Activated CD4-positive, alpha-beta T cell treated with anti-CD3 and anti-CD28 coated beads, Interleukin-2, amount 10 ng/mL, durations not matched to agents 24 days and 14 days (primary cell): ENCODE measurements around the gene PACC1. TPM values are rescaled to one million over a fixed set of nuclear protein-coding genes. Genes with fewer than 3 reads are reported as not detected.

Source experiments
- DNase-seq: peaks from one replicate; pipeline ENCODE4 v3.0.0; 2022
- H3K27ac Mint-ChIP-seq: one replicate; pipeline ENCODE4 v1.8.0; 2022; ENCODE audit warnings: mild to moderate bottlenecking, mixed read lengths
- H3K27me3 Mint-ChIP-seq: one replicate; pipeline ENCODE4 v1.8.0; 2022; ENCODE audit warnings: mixed read lengths
- H3K36me3 Mint-ChIP-seq: one replicate; pipeline ENCODE4 v1.8.0; 2022; ENCODE audit warnings: low read depth, mild to moderate bottlenecking, mixed read lengths
- H3K4me1 Mint-ChIP-seq: one replicate; pipeline ENCODE4 v1.8.0; 2021; ENCODE audit warnings: mixed read lengths
- H3K4me3 Mint-ChIP-seq: one replicate; pipeline ENCODE4 v1.8.0; 2022; ENCODE audit warnings: mild to moderate bottlenecking, moderate library complexity, mixed read lengths
- H3K9me3 Mint-ChIP-seq: one replicate; pipeline ENCODE4 v1.8.0; 2021; ENCODE audit warnings: mixed read lengths
- intact Hi-C: fragments of 100-400 bp; cut with micrococcal nuclease; formaldehyde crosslinking; loops from one replicate; pipeline ENCODE4 v1.15.1; 2023
- total RNA-seq: library from RNA; stranded (reverse); gene quantifications from 2 replicates; pipeline ENCODE4 v1.2.3, GENCODE V29; 2022

The PACC1 gene
- total RNA-seq, 1 donor from 2014 or later, result 19.4 TPM

GRCh38 chr1:212451416-212452322 is 37.0 kb upstream of the PACC1 start:
- no peak overlapping the region for H3K4me3 Mint-ChIP-seq
- H3K27me3 Mint-ChIP-seq, result no peaks in the 10 kb centered on the region
- intact Hi-C loops, result loop anchor here (2.0 kb wide), 1 partner anchor 17 kb away; no protein-coding TSS in a partner anchor
- no peak overlapping the region for H3K27ac Mint-ChIP-seq
- no peak for DNase-seq
- H3K4me1 Mint-ChIP-seq, result peaks cover 2% of the 10 kb centered on the region
- no peaks in the 10 kb centered on the region for H3K36me3 Mint-ChIP-seq
- H3K9me3 Mint-ChIP-seq, result no peaks in the 10 kb centered on the region

DNA sequence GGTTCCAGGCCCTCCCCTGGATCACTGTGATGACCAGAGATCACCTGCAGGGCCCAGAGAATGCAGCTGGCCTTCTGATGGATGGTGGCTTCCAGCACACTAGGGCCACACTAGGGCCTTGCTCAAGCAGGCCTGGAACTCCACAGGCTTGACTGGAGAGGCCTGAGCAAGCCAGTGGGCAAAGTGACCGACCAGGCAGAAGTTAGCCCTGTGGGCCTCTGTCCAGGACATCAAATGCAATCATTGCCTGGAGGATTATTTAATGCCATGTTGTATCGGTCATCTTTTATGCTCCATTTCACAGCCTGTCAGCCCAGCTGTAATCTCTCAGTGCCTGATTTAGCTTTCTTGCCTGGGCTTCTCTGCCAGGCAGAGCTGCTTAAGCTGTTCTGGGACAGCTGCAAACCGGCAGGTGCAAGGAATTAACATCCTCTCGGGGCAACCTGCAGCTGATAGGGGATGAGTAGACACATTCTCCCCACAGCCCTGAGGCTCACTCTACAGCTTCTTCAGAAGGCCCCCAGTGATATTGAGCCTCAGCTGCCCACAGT is 35.7 kb upstream of the PACC1 start:
- intact Hi-C loops, result loop anchor here (2.0 kb wide), 1 partner anchor 16 kb away; no protein-coding TSS in a partner anchor
- DNase-seq, result no peak
- H3K4me1 Mint-ChIP-seq, result peaks cover 2% of the 10 kb centered on the region
- H3K27ac Mint-ChIP-seq, result no peak overlapping the region
- peaks cover 4% of the 10 kb centered on the region for H3K36me3 Mint-ChIP-seq
- H3K27me3 Mint-ChIP-seq, result no peaks in the 10 kb centered on the region
- H3K4me3 Mint-ChIP-seq, result no peak overlapping the region
- H3K9me3 Mint-ChIP-seq, result no peaks in the 10 kb centered on the region

GRCh38 chr1:212447478-212447877 is 32.8 kb upstream of the PACC1 start:
- intact Hi-C loops, result no loop called here

DNA sequence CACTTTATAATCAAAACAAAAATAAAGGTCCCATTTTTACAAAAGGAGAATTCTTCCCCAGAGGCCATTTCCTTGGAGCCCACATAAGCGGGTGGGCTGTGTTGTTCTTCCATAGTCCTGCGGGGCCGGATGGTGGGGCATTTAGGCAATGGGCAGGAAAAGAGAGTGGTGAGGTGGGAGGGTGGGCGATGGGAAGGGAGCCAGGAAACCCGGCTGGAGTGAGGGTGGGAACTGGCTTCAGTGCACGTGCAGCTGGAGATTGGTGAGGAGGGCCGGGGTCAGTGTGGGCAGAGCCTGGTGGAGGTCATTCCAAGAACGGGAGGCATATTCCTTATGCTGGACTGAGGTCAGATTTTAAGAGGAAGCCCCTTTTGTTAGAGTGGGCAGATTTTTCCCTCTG is 31.6 kb upstream of the PACC1 start:
- Mint-ChIP-seq H3K27me3 (no peaks in the 10 kb centered on the region), H3K4me1 (no peaks in the 10 kb centered on the region), H3K9me3 (no peaks in the 10 kb centered on the region), H3K4me3 (no peak overlapping the region), H3K36me3 (peaks cover 16% of the 10 kb centered on the region), H3K27ac (no peak overlapping the region)
- DNase-seq, result no peak
- intact Hi-C loops, result no loop called here

More at GRCh38 chr1:212447478-212447877, 32.8 kb upstream of the PACC1 start:
- H3K27me3 Mint-ChIP-seq, result no peaks in the 10 kb centered on the region
- H3K4me3 Mint-ChIP-seq, result no peak overlapping the region
- peaks cover 2% of the 10 kb centered on the region for H3K4me1 Mint-ChIP-seq
- H3K36me3 Mint-ChIP-seq, result peaks cover 16% of the 10 kb centered on the region
- H3K27ac Mint-ChIP-seq, result no peak overlapping the region
- no peak for DNase-seq
- no peaks in the 10 kb centered on the region for H3K9me3 Mint-ChIP-seq

- Mint-ChIP-seq H3K36me3 (peaks cover 16% of the 10 kb centered on the region), H3K27me3 (no peaks in the 10 kb centered on the region), H3K27ac (no peak overlapping the region), H3K4me1 (peaks cover 5% of the 10 kb centered on the region), H3K9me3 (no peaks in the 10 kb centered on the region), H3K4me3 (no peak overlapping the region)
- intact Hi-C loops, result no loop called here
- DNase-seq, result no peak
Measured at GRCh38 chr1:212442408-212442807, 27.7 kb upstream of the PACC1 start.

GRCh38 chr1:212440419-212440818 is 25.7 kb upstream of the PACC1 start:
- H3K27me3 Mint-ChIP-seq, result no peaks in the 10 kb centered on the region

GRCh38 chr1:212438831-212439237 is 24.1 kb upstream of the PACC1 start:
- Mint-ChIP-seq H3K4me3 (no peak overlapping the region), H3K27me3 (no peaks in the 10 kb centered on the region), H3K4me1 (peaks cover 16% of the 10 kb centered on the region), H3K27ac (no peak overlapping the region), H3K36me3 (peaks cover 6% of the 10 kb centered on the region), H3K9me3 (no peaks in the 10 kb centered on the region)
- DNase-seq, result no peak
- intact Hi-C loops, result no loop called here

More at GRCh38 chr1:212440419-212440818, 25.7 kb upstream of the PACC1 start:
- Mint-ChIP-seq H3K27ac (no peak overlapping the region), H3K4me3 (no peak overlapping the region), H3K36me3 (peaks cover 11% of the 10 kb centered on the region), H3K4me1 (peaks cover 8% of the 10 kb centered on the region), H3K9me3 (no peaks in the 10 kb centered on the region)
- intact Hi-C loops, result no loop called here
- no peak for DNase-seq

DNA sequence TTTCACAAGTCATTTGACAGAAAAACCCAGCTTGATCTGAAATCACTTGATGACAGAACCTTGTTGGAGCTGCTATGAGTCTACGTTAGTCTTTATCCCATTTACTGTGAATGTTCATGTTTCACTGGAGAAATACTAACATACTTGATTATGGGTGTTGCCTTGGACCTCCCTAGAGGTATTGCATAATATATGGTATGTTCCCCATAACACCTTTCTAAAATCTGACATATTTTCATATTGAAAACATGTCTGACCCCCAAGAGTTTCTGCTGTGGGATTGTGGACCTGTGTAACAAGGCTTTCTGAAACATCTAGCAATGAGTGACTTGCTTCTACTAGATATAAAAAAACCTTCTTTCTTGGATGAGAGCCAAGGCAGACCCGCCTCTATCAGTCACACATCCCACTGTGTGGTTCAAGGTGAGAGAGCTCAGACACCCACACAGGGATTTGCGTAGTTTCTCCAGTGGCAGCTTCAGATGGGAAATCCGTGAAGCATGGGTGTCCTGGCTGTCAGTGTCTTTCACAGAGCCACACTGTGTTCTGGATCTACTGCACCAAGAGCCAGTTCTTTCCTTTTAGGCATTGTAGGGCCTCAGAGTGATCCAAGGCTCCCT is 22.6 kb upstream of the PACC1 start:
- no peak for DNase-seq
- no peak overlapping the region for H3K4me3 Mint-ChIP-seq

DNA sequence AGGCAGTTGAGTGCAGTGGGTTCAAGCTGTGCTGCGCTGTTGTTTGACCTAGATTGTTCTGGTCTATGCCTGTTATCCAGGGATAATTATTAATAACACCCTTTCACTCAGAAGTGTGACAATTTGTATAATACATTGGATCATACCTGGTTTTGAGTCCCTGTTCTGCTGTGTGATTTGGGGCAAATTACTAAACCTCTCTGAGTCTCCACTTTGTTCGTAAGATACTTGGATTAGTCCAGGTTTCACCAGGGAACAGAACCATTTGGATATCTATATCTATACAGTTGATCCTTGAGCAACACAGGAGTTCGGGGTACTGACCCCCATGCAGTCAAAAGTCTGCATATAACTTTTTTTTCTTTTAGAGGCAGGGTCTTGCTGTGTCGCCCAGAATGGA is 20.3 kb upstream of the PACC1 start:
- H3K9me3 Mint-ChIP-seq, result no peaks in the 10 kb centered on the region
- intact Hi-C loops, result loop anchor here (2.0 to 5.0 kb wide), 3 partner anchors 16 to 398 kb away; partner anchors contain the start of genes ATF3, DTL and INTS7
- H3K4me1 Mint-ChIP-seq, result peaks cover 34% of the 10 kb centered on the region
- no peak overlapping the region for H3K4me3 Mint-ChIP-seq
- H3K27me3 Mint-ChIP-seq, result no peaks in the 10 kb centered on the region
- peaks cover 3% of the 10 kb centered on the region for H3K36me3 Mint-ChIP-seq
- DNase-seq, result no peak
- no peak overlapping the region for H3K27ac Mint-ChIP-seq

More for the DNA sequence above, 22.6 kb upstream of the PACC1 start:
- H3K27ac Mint-ChIP-seq, result no peak overlapping the region
- no peaks in the 10 kb centered on the region for H3K9me3 Mint-ChIP-seq
- intact Hi-C loops, result no loop called here
- peaks cover 3% of the 10 kb centered on the region for H3K36me3 Mint-ChIP-seq
- H3K27me3 Mint-ChIP-seq, result no peaks in the 10 kb centered on the region
- H3K4me1 Mint-ChIP-seq, result peaks cover 23% of the 10 kb centered on the region

GRCh38 chr1:212433577-212434462 is 19.1 kb upstream of the PACC1 start:
- Mint-ChIP-seq H3K27me3 (peaks cover 2% of the 10 kb centered on the region), H3K27ac (peak overlapping the region; percentile 64), H3K4me1 (peaks cover 34% of the 10 kb centered on the region), H3K9me3 (no peaks in the 10 kb centered on the region), H3K4me3 (peak overlapping the region; percentile 82), H3K36me3 (peaks cover 3% of the 10 kb centered on the region)
- no peak for DNase-seq
- intact Hi-C loops, result loop anchor here (2.0 to 5.0 kb wide), 4 partner anchors 17 to 397 kb away; partner anchors contain the start of genes ATF3, DTL, INTS7 and PPP2R5A

GRCh38 chr1:212432661-212433576 is 18.2 kb upstream of the PACC1 start, which contains the start of gene NENF:
NENF (plus strand) TSS chr1:212432920; CDS start chr1:212432944, 24 bp downstream.
- Mint-ChIP-seq H3K4me1 (peaks cover 32% of the 10 kb centered on the region), H3K4me3 (peak within 1 kb of the TSS; percentile 82), H3K36me3 (peaks cover 3% of the 10 kb centered on the region), H3K27me3 (peaks cover 2% of the 10 kb centered on the region), H3K27ac (peak within 1 kb of the TSS; percentile 76), H3K9me3 (no peaks in the 10 kb centered on the region)
- intact Hi-C loops, result loop anchor here (1.0 to 5.0 kb wide), 4 partner anchors 19 to 396 kb away; partner anchors contain the start of genes ATF3, DTL, INTS7 and PACC1
- DNase-seq, result peak; percentile 95

GRCh38 chr1:212432272-212432660 is 17.6 kb upstream of the PACC1 start:
- peak overlapping the region; percentile 77 for H3K4me3 Mint-ChIP-seq
- DNase-seq, result no peak
- H3K27ac Mint-ChIP-seq, result peak overlapping the region; percentile 76
- intact Hi-C loops, result loop anchor here (1.0 to 5.0 kb wide), 4 partner anchors 18 to 395 kb away; partner anchors contain the start of genes ATF3, DTL, INTS7 and PACC1
- H3K36me3 Mint-ChIP-seq, result peaks cover 3% of the 10 kb centered on the region
- H3K9me3 Mint-ChIP-seq, result no peaks in the 10 kb centered on the region
- H3K4me1 Mint-ChIP-seq, result peaks cover 28% of the 10 kb centered on the region
- H3K27me3 Mint-ChIP-seq, result peaks cover 6% of the 10 kb centered on the region
